ENCODE data around the gene TTC27. TPM values are rescaled to one million over a fixed set of nuclear protein-coding genes. Genes with fewer than 3 reads are reported as not detected.

The TTC27 gene
- total RNA-seq, 1 donor from 2014 or later = 7.5 TPM

DNA sequence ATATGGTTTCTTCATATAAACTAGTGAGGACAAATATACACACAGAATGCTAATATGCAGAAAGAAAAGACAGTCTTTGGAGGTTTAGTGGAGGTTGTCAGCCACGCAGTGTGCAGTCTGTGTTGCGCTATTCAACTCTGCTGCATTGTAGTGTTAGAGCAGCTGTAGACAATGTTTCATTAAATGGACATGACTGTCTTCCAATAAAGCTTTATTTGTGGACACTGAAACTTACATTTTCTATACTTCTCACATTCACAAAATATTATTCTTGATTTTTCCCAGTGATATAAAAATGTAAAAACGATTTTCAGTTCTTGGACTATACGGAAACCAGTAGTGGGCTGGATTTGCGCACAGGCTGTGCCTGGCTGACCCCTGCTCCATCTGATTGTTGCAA is 13.3 kb downstream of the TTC27 start:
- Histone ChIP-seq H3K9me3 (replicated peaks) (no peaks in the 10 kb centered on the region), H3K36me3 (peaks cover 93% of the 10 kb centered on the region), H3K4me1 (no peaks in the 10 kb centered on the region), H3K27ac (replicated peaks) (no peak overlapping the region), H3K4me3 (no peak overlapping the region), H3K27me3 (ENCODE audit: low read depth) (no peaks in the 10 kb centered on the region)
- no peak for DNase-seq
- TF ChIP-seq, protein P1, sequence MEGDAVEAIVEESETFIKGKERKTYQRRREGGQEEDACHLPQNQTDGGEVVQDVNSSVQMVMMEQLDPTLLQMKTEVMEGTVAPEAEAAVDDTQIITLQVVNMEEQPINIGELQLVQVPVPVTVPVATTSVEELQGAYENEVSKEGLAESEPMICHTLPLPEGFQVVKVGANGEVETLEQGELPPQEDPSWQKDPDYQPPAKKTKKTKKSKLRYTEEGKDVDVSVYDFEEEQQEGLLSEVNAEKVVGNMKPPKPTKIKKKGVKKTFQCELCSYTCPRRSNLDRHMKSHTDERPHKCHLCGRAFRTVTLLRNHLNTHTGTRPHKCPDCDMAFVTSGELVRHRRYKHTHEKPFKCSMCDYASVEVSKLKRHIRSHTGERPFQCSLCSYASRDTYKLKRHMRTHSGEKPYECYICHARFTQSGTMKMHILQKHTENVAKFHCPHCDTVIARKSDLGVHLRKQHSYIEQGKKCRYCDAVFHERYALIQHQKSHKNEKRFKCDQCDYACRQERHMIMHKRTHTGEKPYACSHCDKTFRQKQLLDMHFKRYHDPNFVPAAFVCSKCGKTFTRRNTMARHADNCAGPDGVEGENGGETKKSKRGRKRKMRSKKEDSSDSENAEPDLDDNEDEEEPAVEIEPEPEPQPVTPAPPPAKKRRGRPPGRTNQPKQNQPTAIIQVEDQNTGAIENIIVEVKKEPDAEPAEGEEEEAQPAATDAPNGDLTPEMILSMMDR (IDR thresholded peaks at IDR 0.05; ENCODE audit: borderline replicate concordance) = no peak
- intact Hi-C loops (cut with micrococcal nuclease) = no loop called here

DNA sequence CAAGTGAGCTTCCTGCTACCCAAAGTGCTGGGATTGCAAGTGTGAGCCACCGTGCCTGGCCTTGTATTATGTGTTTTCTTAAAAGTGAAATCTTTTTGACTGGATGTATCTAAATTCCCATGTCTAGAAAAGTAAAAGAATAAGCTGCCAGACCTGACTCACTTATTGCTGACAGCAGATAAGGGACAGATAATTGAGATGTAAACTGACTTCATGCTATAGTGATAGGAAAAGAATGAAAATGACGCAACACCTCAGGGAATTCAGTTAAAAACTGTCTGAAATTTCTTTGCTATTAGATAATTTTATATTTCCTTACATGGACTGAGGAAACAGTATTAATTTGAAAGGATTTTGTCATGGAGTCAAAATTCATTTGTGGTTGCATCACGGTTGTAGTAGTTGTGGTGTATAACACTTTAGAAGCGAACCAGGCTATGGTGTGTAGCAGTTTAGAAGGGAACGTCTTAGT is 19.4 kb downstream of the TTC27 start:
- TF ChIP-seq, protein P1 (IDR thresholded peaks at IDR 0.05; ENCODE audit: borderline replicate concordance) = no peak

DNA sequence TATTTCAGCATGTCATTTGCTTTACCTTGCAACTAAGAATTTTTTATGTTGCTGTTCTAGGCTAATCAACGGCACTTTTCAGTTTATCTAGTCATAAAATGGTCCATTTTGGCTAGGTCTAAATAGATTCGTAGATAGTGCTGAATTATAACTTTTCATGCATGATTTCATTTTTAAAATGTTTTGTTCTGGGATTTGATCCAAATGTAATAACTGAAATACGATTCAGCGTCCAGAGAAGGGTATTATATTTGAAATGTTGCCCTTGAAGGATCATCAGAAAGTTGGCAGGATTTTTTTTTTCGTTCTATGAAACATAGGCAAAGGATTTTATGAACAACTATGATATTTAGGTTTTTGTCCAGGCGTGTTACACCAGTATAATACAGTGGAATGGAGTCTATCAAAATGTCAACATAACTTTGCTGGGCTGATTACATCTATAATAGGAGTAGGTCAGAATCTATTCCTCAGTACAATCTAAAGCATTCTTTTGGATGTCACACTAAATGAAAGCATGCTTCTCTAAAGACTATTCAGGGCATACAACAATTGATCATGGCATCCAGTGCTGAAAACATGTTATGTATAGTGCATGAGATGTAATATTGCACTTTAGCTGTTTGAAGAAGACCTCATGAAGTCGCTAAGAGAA is 24.8 kb downstream of the TTC27 start:
- peak overlapping the region; percentile 6 for H3K27ac ChIP-seq (replicated peaks)

More for the DNA sequence above, 19.4 kb downstream of the TTC27 start:
- Histone ChIP-seq H3K4me3 (no peak overlapping the region), H3K9me3 (replicated peaks) (no peaks in the 10 kb centered on the region), H3K27ac (replicated peaks) (peak overlapping the region; percentile 48), H3K36me3 (peaks cover 73% of the 10 kb centered on the region), H3K27me3 (ENCODE audit: low read depth) (no peaks in the 10 kb centered on the region), H3K4me1 (no peaks in the 10 kb centered on the region)
- DNase-seq = no peak
- intact Hi-C loops (cut with micrococcal nuclease) = no loop called here

DNA sequence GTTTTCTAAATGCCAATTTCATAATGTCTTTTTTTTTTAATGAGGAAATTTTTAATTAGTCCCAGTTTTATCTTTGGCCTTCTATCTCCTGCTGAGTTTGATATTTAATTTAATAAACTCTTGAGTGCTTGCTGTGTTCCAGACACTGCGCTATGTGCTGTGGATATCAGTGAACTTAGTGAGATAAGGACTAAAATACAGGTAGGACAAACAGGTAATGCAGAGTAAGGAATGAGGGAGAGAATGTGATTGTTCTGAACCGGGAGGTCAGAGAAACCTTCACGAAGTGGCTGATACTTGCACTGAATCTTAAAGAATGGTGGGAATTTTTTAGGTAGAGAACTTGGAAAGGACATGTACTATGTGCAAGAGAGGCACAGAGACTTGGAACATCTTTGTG is 28.2 kb downstream of the TTC27 start:
- Histone ChIP-seq H3K36me3 (peaks cover 29% of the 10 kb centered on the region), H3K27me3 (ENCODE audit: low read depth) (no peaks in the 10 kb centered on the region), H3K27ac (replicated peaks) (no peak overlapping the region), H3K4me1 (no peaks in the 10 kb centered on the region), H3K4me3 (no peak overlapping the region), H3K9me3 (replicated peaks) (no peaks in the 10 kb centered on the region)
- intact Hi-C loops (cut with micrococcal nuclease) = no loop called here
- TF ChIP-seq, protein P1 (IDR thresholded peaks at IDR 0.05; ENCODE audit: borderline replicate concordance) = no peak
- DNase-seq = no peak

More for the DNA sequence above, 24.8 kb downstream of the TTC27 start:
- intact Hi-C loops (cut with micrococcal nuclease) = no loop called here
- H3K4me3 ChIP-seq = no peak overlapping the region
- no peaks in the 10 kb centered on the region for H3K9me3 ChIP-seq (replicated peaks)
- TF ChIP-seq, protein P1 (IDR thresholded peaks at IDR 0.05; ENCODE audit: borderline replicate concordance) = no peak
- no peaks in the 10 kb centered on the region for H3K4me1 ChIP-seq
- no peaks in the 10 kb centered on the region for H3K27me3 ChIP-seq (ENCODE audit: low read depth)
- peaks cover 46% of the 10 kb centered on the region for H3K36me3 ChIP-seq
- DNase-seq = no peak

DNA sequence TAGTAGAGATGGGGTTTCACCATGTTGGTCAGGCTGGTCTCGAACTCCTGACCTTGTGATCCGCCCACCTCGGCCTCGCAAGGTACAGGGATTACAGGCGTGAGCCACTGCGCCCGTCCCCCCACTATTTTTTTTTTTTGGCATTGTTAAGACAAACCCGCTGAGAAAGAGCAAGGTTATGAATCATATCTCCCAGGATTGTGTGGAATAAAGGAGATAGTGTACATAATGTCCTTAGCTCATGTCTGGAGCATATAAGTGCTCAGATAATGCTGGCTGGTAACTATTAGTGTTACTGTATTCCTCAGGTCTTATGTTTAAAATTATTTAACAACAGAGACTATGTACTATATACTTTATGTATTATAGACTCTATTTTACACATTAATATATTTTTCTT is 36.0 kb downstream of the TTC27 start:
- Histone ChIP-seq H3K36me3 (peaks cover 30% of the 10 kb centered on the region), H3K4me3 (no peak overlapping the region), H3K27me3 (ENCODE audit: low read depth) (no peaks in the 10 kb centered on the region), H3K27ac (replicated peaks) (no peak overlapping the region), H3K4me1 (no peaks in the 10 kb centered on the region), H3K9me3 (replicated peaks) (no peaks in the 10 kb centered on the region)
- TF ChIP-seq, protein P1 (IDR thresholded peaks at IDR 0.05; ENCODE audit: borderline replicate concordance) = no peak
- intact Hi-C loops (cut with micrococcal nuclease) = no loop called here
- DNase-seq = no peak
